HG03520 (cell line): Measurements from ENCODE around the gene NMNAT2.
"Not testable (repeated sequence)": the region's sequence is repeated elsewhere in the genome, so short reads cannot be mapped to it uniquely, and the experiment has no call there.

Experiments
- ATAC-seq: cut with Tn5 transposase; IDR thresholded peaks from one replicate; pipeline ENCODE4 v1.9.1; 2021; ENCODE audit warnings: mild to moderate bottlenecking, moderate library complexity; ENCODE audit not compliant: unreplicated experiment

The NMNAT2 gene

GRCh38 chr1:183417772-183418491 is at the start of gene NMNAT2:
Gene NMNAT2 (minus strand): TSS chr1:183418380. CDS start chr1:183418267, 113 bp downstream.
- no peak for ATAC-seq

GRCh38 chr1:183467687-183468086 is 49.5 kb upstream of the NMNAT2 start:
- no peak for ATAC-seq

DNA sequence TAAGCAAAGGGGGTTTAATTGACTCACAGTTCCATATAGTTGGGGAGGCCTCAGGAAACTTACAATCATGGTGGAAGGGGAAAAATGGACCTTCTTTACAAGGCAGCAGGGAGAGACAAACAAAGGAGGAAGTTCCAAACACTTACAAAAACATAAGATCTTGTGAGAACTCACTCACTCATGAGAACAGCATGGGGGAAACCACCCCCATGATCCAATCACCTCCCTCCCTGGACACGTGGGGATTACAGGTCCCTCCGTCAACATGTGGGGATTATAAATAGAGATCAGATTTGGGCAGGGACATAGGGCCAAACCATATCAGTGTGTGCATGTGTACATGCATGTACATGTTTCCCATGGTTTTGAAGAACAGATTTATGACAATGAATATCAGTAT is 48.6 kb upstream of the NMNAT2 start:
- no peak for ATAC-seq

GRCh38 chr1:183463566-183463965 is 45.4 kb upstream of the NMNAT2 start:
- no peak for ATAC-seq

GRCh38 chr1:183461350-183461749 is 43.2 kb upstream of the NMNAT2 start:
- ATAC-seq, result no peak

DNA sequence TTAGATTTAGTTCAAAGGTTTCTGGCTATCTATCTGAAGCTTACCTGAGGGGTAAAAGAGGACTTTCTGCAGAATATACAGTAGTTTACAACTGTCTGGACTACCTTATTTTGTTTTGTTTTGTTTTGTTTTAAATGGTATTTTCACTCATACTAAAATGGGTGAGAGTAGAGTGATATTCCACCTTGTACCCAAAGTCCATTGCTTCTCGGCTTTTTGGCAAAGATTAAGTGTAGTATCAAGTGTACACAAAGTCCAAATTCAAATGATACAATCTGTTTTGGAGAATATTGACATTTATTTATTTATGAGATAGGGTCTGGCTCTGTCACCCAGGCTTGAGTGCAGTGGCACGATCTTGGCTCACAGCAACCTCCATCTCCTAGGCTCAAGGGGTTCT is 42.4 kb upstream of the NMNAT2 start:
- ATAC-seq, result no peak

DNA sequence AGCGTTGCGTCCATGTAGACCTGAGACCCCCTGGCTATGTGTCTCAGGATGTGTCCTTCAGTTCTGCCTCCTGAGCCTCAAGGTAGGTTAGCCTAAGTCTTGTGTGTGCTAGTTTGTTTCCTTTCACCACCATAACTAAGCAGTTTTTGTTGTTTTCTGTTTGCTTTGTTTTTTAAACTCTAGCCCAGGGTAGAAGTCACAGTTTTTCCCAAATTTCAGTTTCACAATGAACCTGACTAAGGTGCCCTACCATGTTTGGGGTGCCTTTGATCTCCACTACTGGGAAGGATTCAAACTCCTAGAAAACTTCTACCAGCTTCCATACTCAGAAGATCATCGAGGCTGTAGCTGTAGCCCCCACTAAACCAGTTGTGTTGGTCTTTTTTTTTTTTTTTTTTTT is 39.3 kb upstream of the NMNAT2 start:
- ATAC-seq, result no peak

- no peak for ATAC-seq
These were observed 38.6 kb upstream of the NMNAT2 start for GRCh38 chr1:183456826-183457225.

DNA sequence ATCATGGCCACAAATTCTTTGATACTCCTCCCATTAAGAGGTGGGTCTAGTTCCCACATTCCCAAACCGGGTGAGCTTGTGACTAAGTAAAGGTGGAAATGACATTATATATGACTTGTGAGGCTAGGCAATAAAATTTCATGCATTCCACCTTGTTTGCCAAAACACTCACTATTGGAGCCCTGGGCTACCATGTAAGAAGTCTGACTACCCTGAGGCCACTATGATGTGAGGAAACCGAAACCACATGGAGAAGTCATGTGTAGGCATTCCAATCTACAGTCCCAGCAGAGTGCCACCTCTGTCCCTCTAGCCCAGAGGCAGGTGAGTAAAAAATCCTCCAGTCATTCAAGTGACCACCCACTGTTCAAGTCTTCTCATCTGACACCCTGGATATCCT is 36.2 kb upstream of the NMNAT2 start:
- ATAC-seq, result no peak

- ATAC-seq, result no peak
These were observed 31.9 kb upstream of the NMNAT2 start for GRCh38 chr1:183450093-183450492.

DNA sequence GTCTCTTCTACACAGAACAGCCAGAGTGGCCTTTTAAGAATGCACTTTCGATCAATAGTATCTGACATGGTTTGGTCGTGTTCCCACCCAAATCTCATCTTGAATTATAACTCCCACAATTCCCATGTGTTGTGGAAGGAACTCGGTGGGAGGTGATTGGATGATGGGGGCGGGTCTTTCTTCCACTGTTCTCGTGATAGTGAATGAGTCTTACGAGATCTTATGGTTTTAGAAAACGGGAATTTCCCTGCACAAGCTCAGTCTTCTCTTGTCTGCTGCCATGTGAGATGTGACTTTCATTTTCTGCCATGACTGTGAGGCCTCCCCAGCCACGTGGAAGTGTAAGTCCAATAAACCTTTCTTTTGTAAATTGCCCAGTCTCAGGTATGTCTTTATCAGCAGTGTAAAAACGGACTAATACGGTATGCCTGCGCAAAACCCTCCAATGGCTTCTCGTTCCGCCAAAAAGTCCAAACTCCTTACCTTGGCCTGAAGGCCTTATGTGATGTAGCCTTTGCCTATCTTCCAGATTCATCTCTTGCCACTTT is 31.1 kb upstream of the NMNAT2 start:
- no peak for ATAC-seq

GRCh38 chr1:183444243-183444642 is 26.1 kb upstream of the NMNAT2 start:
- no peak for ATAC-seq

DNA sequence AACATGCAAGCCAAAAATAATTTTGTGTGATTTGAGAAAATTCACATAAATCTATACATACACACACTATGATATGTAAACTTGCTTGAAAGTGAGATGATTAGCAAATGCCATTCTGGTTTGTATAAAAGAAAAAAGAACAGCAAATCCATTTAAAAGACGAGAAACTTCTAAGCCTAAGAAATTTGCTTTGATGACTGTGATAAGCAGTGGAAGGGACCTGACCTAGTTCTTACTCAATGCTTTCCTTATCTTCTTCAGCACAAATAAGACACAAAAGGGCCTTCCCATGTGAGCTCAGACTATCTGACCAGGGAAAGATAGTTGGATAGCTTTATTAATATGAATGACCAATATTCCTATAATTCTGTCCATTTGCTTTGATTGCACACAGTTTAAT is 25.3 kb upstream of the NMNAT2 start:
- ATAC-seq, result no peak

GRCh38 chr1:183443011-183443410 is 24.8 kb upstream of the NMNAT2 start:
- no peak for ATAC-seq

- ATAC-seq, result no peak
These were observed 19.9 kb upstream of the NMNAT2 start for GRCh38 chr1:183438060-183438459.

DNA sequence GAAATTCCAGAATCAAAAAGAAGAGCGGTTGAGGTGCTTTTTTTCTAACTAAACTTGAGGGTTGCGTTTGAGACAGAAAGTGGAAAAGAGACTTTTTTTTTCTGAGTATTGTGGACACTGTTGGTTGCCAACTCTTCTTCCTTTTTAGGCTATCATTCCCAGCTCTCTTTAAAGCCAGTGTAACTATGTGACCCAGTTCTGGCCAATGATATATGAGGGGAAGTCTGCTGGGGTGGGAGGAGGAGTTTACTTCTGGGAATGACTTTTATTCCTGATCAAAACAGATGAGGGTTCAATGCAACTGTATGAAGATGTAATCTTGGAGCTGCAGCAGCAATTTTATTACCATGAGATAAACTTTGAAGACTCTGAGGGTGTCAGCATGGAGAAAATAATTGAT is 17.3 kb upstream of the NMNAT2 start:
- ATAC-seq, result no peak

DNA sequence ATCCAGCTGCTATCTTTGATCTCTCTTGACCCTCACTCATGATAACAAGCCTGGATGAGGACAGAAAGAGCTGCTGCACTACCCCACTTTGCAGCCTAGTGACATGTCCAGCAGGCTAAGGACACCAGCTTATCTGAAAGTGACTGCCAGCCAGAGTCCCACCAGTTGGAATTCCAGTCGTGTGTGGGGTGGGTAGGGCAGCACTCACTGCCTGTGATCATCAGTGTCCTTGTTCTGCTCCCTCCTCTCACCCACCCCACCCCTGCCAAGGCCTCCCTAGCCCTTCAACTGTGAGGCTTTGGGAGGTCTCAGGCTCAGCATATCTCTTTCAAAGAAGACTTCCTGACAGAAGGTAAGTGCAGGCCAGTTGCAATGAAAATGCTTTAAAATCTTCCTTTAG is 15.5 kb upstream of the NMNAT2 start:
- ATAC-seq, result no peak

DNA sequence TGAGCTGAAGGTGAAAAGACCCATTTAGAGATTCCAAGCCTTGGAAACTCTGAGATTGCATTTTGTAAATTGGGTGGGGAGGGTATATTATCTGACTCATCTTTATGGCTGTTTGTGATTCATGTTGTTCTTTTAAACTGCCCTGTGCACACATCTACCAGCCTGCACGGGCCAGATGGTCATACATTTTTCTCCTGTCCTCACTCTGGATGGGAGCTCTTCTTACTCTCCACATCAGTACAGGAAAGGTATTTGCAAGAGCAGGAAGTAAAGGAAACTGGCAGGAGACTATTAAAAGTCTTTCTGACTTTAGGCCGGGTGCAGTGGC is 14.3 kb upstream of the NMNAT2 start:
- ATAC-seq, result no peak

- ATAC-seq, result no peak
These were observed 13.8 kb upstream of the NMNAT2 start for GRCh38 chr1:183431840-183432547.

GRCh38 chr1:183427591-183427990 is 9.4 kb upstream of the NMNAT2 start:
- ATAC-seq, result not testable (repeated sequence)

GRCh38 chr1:183424691-183425090 is 6.5 kb upstream of the NMNAT2 start:
- ATAC-seq, result no peak

DNA sequence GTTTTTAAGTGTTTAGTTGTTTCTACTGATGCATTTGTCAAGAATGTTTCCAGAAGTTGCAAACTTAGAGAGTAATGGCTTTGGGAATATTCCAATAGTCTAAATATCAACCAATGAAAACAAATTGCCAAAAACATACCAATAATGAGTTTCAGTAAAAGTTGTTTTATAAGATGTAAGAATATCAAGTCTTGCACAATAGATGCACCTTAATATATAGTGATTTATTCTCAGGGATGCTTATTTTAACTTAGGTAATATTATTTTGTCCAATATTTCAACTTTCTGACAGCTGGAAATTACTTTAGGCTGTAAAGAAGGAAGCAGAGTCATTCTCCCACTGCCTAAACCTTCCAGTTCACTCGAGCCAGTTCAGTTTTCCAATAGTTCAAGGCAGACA is 5.4 kb upstream of the NMNAT2 start:
- ATAC-seq, result no peak
